ENCODE measurements around the gene TEX29. TPM values are rescaled to one million over a fixed set of nuclear protein-coding genes. Genes with fewer than 3 reads are reported as not detected.

Gene TEX29
- total RNA-seq, 3 donors from 2014 or later (not counting 1 experiment from before 2014, with no cell fraction given), result not detected

GRCh38 chr13:111275382-111275781 lies 45.1 kb upstream of the TEX29 start:
- intact Hi-C loops (cut with micrococcal nuclease), result no loop called here
- H3K9me3 Mint-ChIP-seq, result no peaks in the 10 kb centered on the region
- H3K4me1 Mint-ChIP-seq, result peaks cover 3% of the 10 kb centered on the region in 2 donors
- DNase-seq (no peak), ATAC-seq (no peak)
- Histone ChIP-seq H3K9me3 (ENCODE audit: control insufficient read depth, insufficient read depth, low read length) (no peaks in the 10 kb centered on the region), H3K36me3 (ENCODE audit: control insufficient read depth, insufficient read depth, low read length) (peaks cover 58% of the 10 kb centered on the region), H3K27ac (ENCODE audit: low read length) (no peak overlapping the region), H3K4me3 (ENCODE audit: low read length) (no peak overlapping the region), H3K27me3 (ENCODE audit: control insufficient read depth, insufficient read depth, low read length) (no peaks in the 10 kb centered on the region), H3K4me1 (ENCODE audit: control insufficient read depth, insufficient read depth, low read length) (no peaks in the 10 kb centered on the region)
- peak overlapping the region in 1 of 2 donors; percentile 34 for H3K27ac Mint-ChIP-seq
- no peak for TF ChIP-seq CTCF (IDR thresholded peaks at IDR 0.05)
- no peak overlapping the region for H3K4me3 Mint-ChIP-seq
- no peaks in the 10 kb centered on the region for H3K27me3 Mint-ChIP-seq (ENCODE audit: low read depth in 2 of 2)
- no peaks in the 10 kb centered on the region for H3K36me3 Mint-ChIP-seq
- WGBS (ENCODE audit: insufficient coverage), result 98% methylated on average over 9 of the region's 10 CpGs

DNA sequence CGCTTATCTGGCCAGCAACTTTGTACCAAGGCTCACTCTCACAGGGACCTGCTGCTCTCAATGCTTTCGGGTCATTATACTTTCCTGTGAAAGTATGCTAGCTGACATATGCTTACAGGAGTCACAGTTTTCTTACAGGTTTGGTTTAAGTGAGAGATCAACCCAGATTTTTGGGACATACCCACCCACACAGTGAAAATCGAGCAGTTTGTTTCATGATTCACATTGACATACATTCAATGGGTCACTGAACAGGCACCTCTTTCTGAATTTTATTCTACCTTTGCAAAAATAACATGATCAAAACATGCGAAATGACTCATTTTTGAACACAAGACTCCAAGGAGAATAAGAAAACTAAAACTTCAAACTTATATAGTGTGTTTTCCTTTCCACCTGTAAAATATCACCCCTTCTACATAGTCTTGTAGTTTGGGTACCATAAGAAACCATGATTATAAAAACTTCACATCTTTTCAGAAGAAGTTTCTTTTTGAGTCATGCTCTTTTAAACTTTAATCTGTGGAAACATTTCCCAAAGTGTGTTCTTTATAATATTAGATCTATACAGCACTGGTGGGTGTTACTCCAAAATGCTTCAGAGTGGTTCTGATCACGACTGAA lies 44.3 kb upstream of the TEX29 start:
- Histone ChIP-seq H3K36me3 (ENCODE audit: control insufficient read depth, insufficient read depth, low read length) (peaks cover 60% of the 10 kb centered on the region), H3K27me3 (ENCODE audit: control insufficient read depth, insufficient read depth, low read length) (no peaks in the 10 kb centered on the region), H3K4me3 (ENCODE audit: low read length) (no peak overlapping the region), H3K27ac (ENCODE audit: low read length) (no peak overlapping the region), H3K4me1 (ENCODE audit: control insufficient read depth, insufficient read depth, low read length) (no peaks in the 10 kb centered on the region), H3K9me3 (ENCODE audit: control insufficient read depth, insufficient read depth, low read length) (no peaks in the 10 kb centered on the region)
- DNase-seq (no peak), ATAC-seq (no peak)
- no peaks in the 10 kb centered on the region for H3K27me3 Mint-ChIP-seq (ENCODE audit: low read depth in 2 of 2)
- intact Hi-C loops (cut with micrococcal nuclease), result no loop called here
- H3K4me3 Mint-ChIP-seq, result no peak overlapping the region
- no peak for TF ChIP-seq CTCF (IDR thresholded peaks at IDR 0.05)
- no peaks in the 10 kb centered on the region for H3K4me1 Mint-ChIP-seq
- H3K36me3 Mint-ChIP-seq, result peaks cover under 1% of the 10 kb centered on the region
- H3K27ac Mint-ChIP-seq, result no peak overlapping the region
- H3K9me3 Mint-ChIP-seq, result no peaks in the 10 kb centered on the region
- 90% methylated on average over 5 of the region's 5 CpGs for WGBS (ENCODE audit: insufficient coverage)

DNA sequence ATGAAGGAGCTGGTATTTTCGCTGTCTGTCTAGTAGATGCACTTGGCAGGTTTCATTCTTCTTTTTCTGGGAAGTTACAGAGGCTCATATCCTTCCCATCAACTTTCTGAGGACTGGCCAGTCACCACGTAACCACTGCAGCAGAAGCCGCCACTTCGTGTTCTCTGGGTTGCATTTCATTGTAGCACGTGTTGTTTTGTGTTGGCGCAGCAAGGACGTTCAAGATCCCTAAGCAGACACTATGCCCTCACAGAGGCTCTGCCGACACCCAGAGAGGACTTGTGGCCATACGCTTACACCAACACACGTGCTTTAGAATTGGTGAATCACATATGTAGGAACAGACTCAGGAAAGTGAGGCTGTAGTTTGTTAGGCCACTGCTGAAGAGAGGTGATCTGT lies 42.2 kb upstream of the TEX29 start:
- H3K4me1 ChIP-seq (ENCODE audit: control insufficient read depth, insufficient read depth, low read length), result no peaks in the 10 kb centered on the region
- no peak overlapping the region for H3K27ac ChIP-seq (ENCODE audit: low read length)
- peaks cover 77% of the 10 kb centered on the region for H3K36me3 ChIP-seq (ENCODE audit: control insufficient read depth, insufficient read depth, low read length)
- intact Hi-C loops (cut with micrococcal nuclease), result no loop called here
- no peak for TF ChIP-seq CTCF (IDR thresholded peaks at IDR 0.05)
- Mint-ChIP-seq H3K9me3 (no peaks in the 10 kb centered on the region), H3K27me3 (ENCODE audit: low read depth in 2 of 2) (no peaks in the 10 kb centered on the region), H3K27ac (peak overlapping the region in 1 of 2 donors; percentile 22), H3K4me3 (no peak overlapping the region), H3K4me1 (no peaks in the 10 kb centered on the region), H3K36me3 (peaks cover 5% of the 10 kb centered on the region)
- ATAC-seq, result no peak
- DNase-seq, result no peak
- H3K4me3 ChIP-seq (ENCODE audit: low read length), result no peak overlapping the region
- WGBS (ENCODE audit: insufficient coverage), result 98% methylated on average over 10 of the region's 10 CpGs
- H3K27me3 ChIP-seq (ENCODE audit: control insufficient read depth, insufficient read depth, low read length), result no peaks in the 10 kb centered on the region
- H3K9me3 ChIP-seq (ENCODE audit: control insufficient read depth, insufficient read depth, low read length), result no peaks in the 10 kb centered on the region
